Tibial nerve (tissue), 4 donors: ENCODE measurements around the gene PPIL4.
A peak's percentile ranks its signal among the peaks of the same experiment; 100 is the strongest.

Experiments
- CTCF ChIP-seq, 5 experiments: fragments of 200-600 bp in 3 of 5; fragments of 450-650 bp in 2 of 5; sonication (generic) in 3 of 5; IDR thresholded peaks; one replicate each; pipeline ENCODE4 v1.5.1; 2016 to 2019; ENCODE audit warnings: antibody characterized with exemption in 5 of 5, mild to moderate bottlenecking in 3 of 5, moderate library complexity in 2 of 5
- EP300 ChIP-seq, 2 donors: sonication (generic); formaldehyde crosslinking; IDR thresholded peaks; one replicate each; pipeline ENCODE4 v1.6.1; 2017; ENCODE audit warnings: antibody characterized with exemption in 2 of 2, mild to moderate bottlenecking in 1 of 2
- POLR2A ChIP-seq, 2 donors: fragments of 450-650 bp; IDR thresholded peaks; one replicate each; pipeline ENCODE4 v1.6.1; 2017; ENCODE audit warnings: antibody characterized with exemption in 2 of 2, mild to moderate bottlenecking in 2 of 2, moderate library complexity in 2 of 2

DNA sequence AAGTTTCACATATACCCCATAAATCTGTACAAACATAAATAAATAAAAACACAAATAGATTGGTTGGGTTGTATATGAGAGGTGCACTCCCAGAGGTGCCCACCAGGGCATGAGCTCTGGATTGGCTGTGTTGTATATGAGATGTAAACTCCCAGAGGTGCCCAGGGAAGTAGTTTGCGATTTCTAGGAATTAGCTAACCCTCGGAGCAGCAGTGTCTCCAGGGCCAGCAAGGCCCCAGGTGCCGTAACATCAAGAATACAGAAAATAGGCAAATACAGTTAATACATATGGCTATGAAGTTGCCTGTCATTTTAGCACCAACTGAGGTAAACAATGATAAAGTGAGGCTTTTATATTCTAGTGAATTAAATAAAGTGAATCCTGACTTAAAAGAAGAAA, 14.9 kb upstream of the PPIL4 start:
- peak in 2 of 5 experiments; percentile 33 to 36 for TF ChIP-seq CTCF (IDR thresholded peaks at IDR 0.05)
- no peak for TF ChIP-seq POLR2A (IDR thresholded peaks at IDR 0.05)
- no peak for TF ChIP-seq EP300 (IDR thresholded peaks at IDR 0.05)
